HL-60 (cell line): ENCODE results near the gene TMC8.

Experiments
- CTCF ChIP-seq: IDR thresholded peaks from one replicate; pipeline ENCODE4 v1.5.1; 2011; ENCODE audit warnings: low read length, control low read depth, inconsistent platforms; ENCODE audit not compliant: insufficient read depth
- POLR2AphosphoS5 ChIP-seq: IDR thresholded peaks from 2 replicates; pipeline ENCODE4 v1.6.1; 2012; ENCODE audit warnings: low read depth

- no peak for TF ChIP-seq CTCF
- no peak; the same call in 1 of the 2 replicates for TF ChIP-seq POLR2AphosphoS5
Observed at GRCh38 chr17:78128551-78129350, 1.8 kb upstream of the TMC8 start, which contains the start of gene TMC6.
